Heart left ventricle (tissue), 16 donors: Measurements from ENCODE around the gene CCNA2. TPM values are rescaled to one million over a fixed set of nuclear protein-coding genes. Genes with fewer than 3 reads are reported as not detected.
A peak's percentile ranks its signal among the peaks of the same experiment; 100 is the strongest.

Source experiments
- ATAC-seq, 4 donors: fragments of 200-7000 bp; cut with Tn5 transposase; one replicate each; pipeline ENCODE4 v1.9.1; 2020 to 2022; ENCODE audit warnings: moderate library complexity in 4 of 4, mild to moderate bottlenecking in 3 of 4, moderate number of reproducible peaks in 1 of 4
- DNase-seq, 5 donors: peaks; one replicate each; pipeline ENCODE4 v3.0.0-alpha.2; 2020
- H3K27ac ChIP-seq, 12 donors: fragments of 200-600 bp; sonication (generic) in 4 of 12; one replicate each; pipeline versions ENCODE4 v1.5.0 to v1.8.0; 2016 to 2022; ENCODE audit warnings: mild to moderate bottlenecking in 2 of 12
- H3K27me3 ChIP-seq, 9 donors: fragments of 200-600 bp; sonication (generic) in 2 of 9; one replicate each; pipeline versions ENCODE4 v1.5.1 to v1.8.0; 2016 to 2022; ENCODE audit warnings: mild to moderate bottlenecking in 3 of 9
- H3K36me3 ChIP-seq, 9 donors: fragments of 200-600 bp; sonication (generic) in 2 of 9; one replicate each; pipeline versions ENCODE4 v1.5.0 to v1.8.0; 2018 to 2022; ENCODE audit warnings: mild to moderate bottlenecking in 2 of 9
- H3K4me1 ChIP-seq, 12 donors: fragments of 200-600 bp; sonication (generic) in 4 of 12; one replicate each; pipeline versions ENCODE4 v1.5.0 to v1.8.0; 2016 to 2022; ENCODE audit warnings: mild to moderate bottlenecking in 3 of 12
- H3K4me3 ChIP-seq, 12 donors: fragments of 200-600 bp; sonication (generic) in 4 of 12; one replicate each; pipeline versions ENCODE4 v1.5.0 to v1.8.0; 2017 to 2022; ENCODE audit warnings: mild to moderate bottlenecking in 9 of 12, moderate library complexity in 4 of 12
- H3K9me3 ChIP-seq, 12 donors: fragments of 200-600 bp; sonication (generic) in 4 of 12; one replicate each; pipeline versions ENCODE4 v1.5.0 to v1.8.0; 2016 to 2022; ENCODE audit warnings: mild to moderate bottlenecking in 1 of 12
- CTCF ChIP-seq, 12 donors: fragments of 200-600 bp; sonication (generic) in 4 of 12; IDR thresholded peaks; one replicate each; pipeline versions ENCODE4 v1.5.0 to v1.8.0; 2018 to 2022; ENCODE audit warnings: antibody characterized with exemption in 12 of 12, mild to moderate bottlenecking in 5 of 12
- POLR2A ChIP-seq, 2 donors: fragments of 450-650 bp; IDR thresholded peaks; one replicate each; pipeline ENCODE4 v1.6.1; 2017; ENCODE audit warnings: antibody characterized with exemption in 2 of 2, mild to moderate bottlenecking in 2 of 2, moderate library complexity in 2 of 2
- WGBS, 4 donors: extraction: QIAGEN DNeasy Blood & Tissue Kit in 2 of 4; methylation state at CpG; one replicate each; pipeline versions ENCODE4 v1.1.5 to v1.1.7; 2013 to 2018; 5-methylcytosine and 5-hydroxymethylcytosine counted together
- intact Hi-C, 10 donors: fragments of 100-400 bp; cut with DNase I; formaldehyde crosslinking; loops; one replicate each; pipeline versions ENCODE4 v1.11.1 to v1.14.2; 2022
- polyA plus RNA-seq, 2 donors: library from polyadenylated mRNA; stranded (reverse); fragments of 200-250 nt; gene quantifications; one replicate each; pipeline ENCODE4 v1.2.3, GENCODE V29; 2013
- total RNA-seq, 9 donors: library from RNA; depleted of rRNA in 2 of 9; stranded (reverse); fragments of >200 nt in 2 of 9; fragmentation: NEBNext Ultra II Directional in 3 of 9; extraction: Animal tissue kit (Norgen Biotek cat#: 25700) in 3 of 9; gene quantifications; one replicate each; pipeline versions ENCODE4 v1.1.0 to v1.2.4, GENCODE V29; 2016 to 2023
- donor health status: ischemic (EF 13 %, LVEDD 7.1; RV severe dilation, severe dysfunction).
- donor health status: healthy with polysubstance abuse.
- donor health status: DM: no; HTN: yes; CAD: no.
- donor health status: DM: no; HTN: no; CAD: no.
- donor health status: ischemic (EF 25% LVEDD 6.9; RV normal size, moderate dysfunction).
- donor health status: ischemic (EF 25% LVEDD 5.7; RV mildly dilated, moderate dysfunction).
- donor health status: healthy.
- donor health status: DM: yes; HTN: yes; CAD: no.
- donor health status: ischemic (EF 35%, LVEDD 5.7; RV mildly dilated, moderate dysfunction).
- donor health status: nonischemic (EF 11% LVEDD 7.7; RV severe dilation, severe dysfunction).
- donor health status: DM: yes; HTN: yes; CAD: no.
- donor health status: PGD.
- donor health status: ischemic (EF 29% LVEDD 5.4; RV normal size, mild dysfunction).
- donor health status: nonischemic (EF 23%, LVEDD 6.1; RV moderate dilation, normal function).

Gene CCNA2
- total and polyA plus RNA-seq, 11 donors: 0.09 to 9.4 (median 0.40) TPM; not detected in 1

- H3K36me3 ChIP-seq: no peaks in the 10 kb centered on the region
- H3K27ac ChIP-seq: no peak overlapping the region
- ATAC-seq (no peak), DNase-seq (no peak)
- H3K27me3 ChIP-seq: peaks cover 0 to 35% (median 0%) of the 10 kb centered on the region in 9 donors
- intact Hi-C loops: no loop called here
- peaks cover 0 to 9% (median 0%) of the 10 kb centered on the region in 12 donors for H3K9me3 ChIP-seq
- H3K4me3 ChIP-seq: no peak overlapping the region
- H3K4me1 ChIP-seq: peaks cover 0 to 9% (median 0%) of the 10 kb centered on the region in 12 donors
- TF ChIP-seq CTCF (IDR thresholded peaks at IDR 0.05) (no peak), POLR2A (IDR thresholded peaks at IDR 0.05) (no peak)
- WGBS, 4 donors: 88 to 95% (median 90%) methylated on average over 2 of the region's 2 CpGs
Observed at GRCh38 chr4:121788896-121789295, 34.8 kb downstream of the CCNA2 start.

GRCh38 chr4:121786221-121786620, 37.5 kb downstream of the CCNA2 start:
- no peak for ATAC-seq
- Histone ChIP-seq H3K9me3 (peaks cover 0 to 11% (median 0%) of the 10 kb centered on the region in 12 donors), H3K4me3 (no peak overlapping the region), H3K27ac (no peak overlapping the region), H3K4me1 (peaks cover 0 to 9% (median 0%) of the 10 kb centered on the region in 12 donors), H3K36me3 (no peaks in the 10 kb centered on the region), H3K27me3 (peaks cover 0 to 13% (median 0%) of the 10 kb centered on the region in 9 donors)
- intact Hi-C loops: no loop called here
- no peak for TF ChIP-seq CTCF (IDR thresholded peaks at IDR 0.05)
- TF ChIP-seq POLR2A (IDR thresholded peaks at IDR 0.05): no peak
- WGBS, 4 donors: 73 to 90% (median 87%) methylated on average over 2 of the region's 2 CpGs
- DNase-seq: no peak

GRCh38 chr4:121785479-121785878, 38.2 kb downstream of the CCNA2 start:
- peak overlapping the region in 3 of 12 donors; percentile 9 to 54 (median 18) for H3K27ac ChIP-seq
- 57 to 67% (median 60%) methylated on average over 4 of the region's 4 CpGs for WGBS, 4 donors
- no peaks in the 10 kb centered on the region for H3K36me3 ChIP-seq
- peaks cover 0 to 13% (median 0%) of the 10 kb centered on the region in 9 donors for H3K27me3 ChIP-seq
- no peak overlapping the region for H3K4me3 ChIP-seq
- ATAC-seq (peak; percentile 63 to 82 (median 78)), DNase-seq (peak in 1 of 5 donors; percentile 25)
- peaks cover 0 to 11% (median 0%) of the 10 kb centered on the region in 12 donors for H3K9me3 ChIP-seq
- TF ChIP-seq CTCF (IDR thresholded peaks at IDR 0.05) (no peak), POLR2A (IDR thresholded peaks at IDR 0.05) (no peak)
- intact Hi-C loops: no loop called here
- peaks cover 0 to 9% (median 0%) of the 10 kb centered on the region in 12 donors for H3K4me1 ChIP-seq

GRCh38 chr4:121784975-121785374, 38.7 kb downstream of the CCNA2 start:
- no peak for DNase-seq
- peaks cover 0 to 9% (median 0%) of the 10 kb centered on the region in 12 donors for H3K4me1 ChIP-seq
- no peaks in the 10 kb centered on the region for H3K36me3 ChIP-seq
- ATAC-seq: peak; percentile 59 to 87 (median 62)
- WGBS, 4 donors: 10 to 45% (median 11%) methylated on average over 2 of the region's 2 CpGs
- H3K9me3 ChIP-seq: peaks cover 0 to 11% (median 0%) of the 10 kb centered on the region in 12 donors
- intact Hi-C loops: no loop called here
- H3K27ac ChIP-seq: peak overlapping the region in 3 of 12 donors; percentile 9 to 54 (median 18)
- no peak for TF ChIP-seq CTCF (IDR thresholded peaks at IDR 0.05)
- no peak for TF ChIP-seq POLR2A (IDR thresholded peaks at IDR 0.05)
- peaks cover 0 to 11% (median 0%) of the 10 kb centered on the region in 9 donors for H3K27me3 ChIP-seq
- H3K4me3 ChIP-seq: no peak overlapping the region
